Measurements from ENCODE around the gene KLHL3.

The KLHL3 gene

DNA sequence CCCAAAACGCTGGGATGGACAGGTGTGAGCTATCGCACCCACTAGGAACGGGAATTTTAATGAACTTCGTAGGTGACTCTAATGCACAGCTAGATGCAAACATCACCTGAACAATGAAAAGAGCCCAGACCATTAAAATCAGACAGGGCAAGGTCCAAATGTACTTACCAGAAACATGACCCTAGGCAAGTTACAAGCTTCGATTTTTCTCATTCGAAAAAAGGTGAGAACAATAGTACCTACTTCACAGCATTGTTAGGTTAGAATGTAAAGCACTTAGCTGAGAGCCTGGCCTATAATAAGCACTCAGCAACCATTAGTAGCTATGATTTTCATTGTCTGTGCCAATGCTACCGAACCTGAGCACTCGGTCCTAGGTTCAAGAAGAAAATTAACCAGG is 5.8 kb upstream of the KLHL3 start:
- DNase-seq = peak; percentile 83

DNA sequence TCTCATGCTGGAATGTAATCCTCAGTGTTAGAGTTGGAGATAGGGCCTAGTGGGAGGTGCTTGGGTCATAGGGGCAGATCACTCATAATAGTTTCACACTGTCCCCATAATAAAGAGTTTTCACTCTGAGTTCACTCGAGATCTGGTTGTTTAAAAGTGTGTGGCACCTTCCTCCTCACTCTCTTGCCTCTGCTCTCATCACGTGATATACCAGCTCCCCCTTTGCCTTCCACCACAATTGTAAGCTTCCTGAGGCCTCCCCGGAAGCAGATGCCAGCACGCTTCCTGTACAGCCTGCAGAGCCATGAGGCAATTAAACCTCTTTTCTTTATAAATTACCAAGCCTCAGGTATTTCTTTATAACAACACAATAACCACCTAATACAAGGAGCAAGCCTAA is 3.8 kb upstream of the KLHL3 start:
- no peak for DNase-seq

DNA sequence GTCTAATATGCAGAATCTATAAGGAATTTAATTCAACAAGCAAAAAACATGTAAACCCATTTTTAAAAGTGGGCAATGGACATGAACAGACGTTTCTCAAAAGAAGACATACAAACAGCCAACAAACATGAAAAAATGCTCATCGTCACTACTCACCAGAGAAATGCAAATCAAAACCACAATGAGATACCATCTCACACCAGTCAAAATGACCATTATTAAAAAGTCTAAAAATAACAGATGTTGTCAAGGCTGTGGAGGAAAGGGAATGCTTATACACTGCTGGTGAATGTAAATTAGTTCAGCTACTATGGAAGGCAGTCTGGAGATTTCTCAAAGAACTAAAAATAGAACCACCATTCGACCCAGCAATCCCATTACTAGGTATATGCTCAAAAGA is 3.1 kb upstream of the KLHL3 start:
- DNase-seq = no peak

DNA sequence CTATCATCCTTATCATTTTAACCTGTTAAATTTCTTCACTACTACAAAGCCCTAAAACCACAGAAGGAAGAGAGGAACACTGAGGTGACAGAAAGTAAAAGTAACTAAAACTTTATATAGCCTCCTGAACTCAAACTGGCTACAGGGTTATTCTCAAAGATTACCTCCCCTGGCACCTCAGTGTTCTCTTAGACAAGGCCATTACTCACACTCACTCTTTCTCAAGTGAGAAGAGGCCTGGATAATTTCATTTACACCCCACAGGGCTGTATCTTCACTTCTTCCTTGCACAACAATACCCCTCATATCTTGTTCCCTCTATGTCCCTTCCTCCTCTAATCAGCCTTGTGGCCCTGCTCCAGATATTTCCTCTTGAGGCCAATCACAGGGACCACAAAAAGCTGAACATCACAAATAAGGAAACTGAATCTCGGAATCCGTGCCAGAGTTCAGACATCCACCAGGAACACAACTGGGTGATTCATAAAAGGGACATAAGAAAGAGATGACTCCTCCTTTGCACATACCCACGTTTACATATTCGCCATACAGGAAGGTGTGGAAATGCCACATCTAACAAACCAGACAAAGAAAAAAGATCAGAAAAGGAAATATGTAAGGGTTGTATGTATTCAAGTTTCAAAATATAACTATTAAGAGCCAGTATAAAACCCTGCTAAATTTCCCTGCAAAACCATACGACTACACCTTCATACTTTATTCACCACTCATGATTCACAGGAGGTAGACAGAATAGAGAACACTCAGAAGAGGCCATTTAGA is 1.7 kb upstream of the KLHL3 start:
- no peak for DNase-seq

DNA sequence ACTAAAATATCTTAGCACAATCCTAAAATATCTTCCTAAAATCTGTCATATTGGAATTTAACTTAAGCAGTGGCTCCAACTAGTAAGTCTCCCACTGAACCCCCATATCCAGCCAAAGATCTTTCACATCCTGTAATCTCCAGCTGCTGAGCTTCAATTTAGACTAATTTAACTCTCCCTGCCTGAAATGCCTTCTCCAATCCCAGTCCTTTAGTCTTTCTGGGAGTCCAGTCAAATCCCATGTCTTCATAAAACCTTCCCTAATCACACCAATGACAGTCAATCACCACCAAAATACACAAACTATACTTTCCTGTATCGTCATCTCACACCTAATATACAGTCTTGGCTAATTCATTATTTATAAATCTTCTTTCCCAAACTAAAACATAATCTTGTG is 607 bp upstream of the KLHL3 start:
- DNase-seq = no peak

DNA sequence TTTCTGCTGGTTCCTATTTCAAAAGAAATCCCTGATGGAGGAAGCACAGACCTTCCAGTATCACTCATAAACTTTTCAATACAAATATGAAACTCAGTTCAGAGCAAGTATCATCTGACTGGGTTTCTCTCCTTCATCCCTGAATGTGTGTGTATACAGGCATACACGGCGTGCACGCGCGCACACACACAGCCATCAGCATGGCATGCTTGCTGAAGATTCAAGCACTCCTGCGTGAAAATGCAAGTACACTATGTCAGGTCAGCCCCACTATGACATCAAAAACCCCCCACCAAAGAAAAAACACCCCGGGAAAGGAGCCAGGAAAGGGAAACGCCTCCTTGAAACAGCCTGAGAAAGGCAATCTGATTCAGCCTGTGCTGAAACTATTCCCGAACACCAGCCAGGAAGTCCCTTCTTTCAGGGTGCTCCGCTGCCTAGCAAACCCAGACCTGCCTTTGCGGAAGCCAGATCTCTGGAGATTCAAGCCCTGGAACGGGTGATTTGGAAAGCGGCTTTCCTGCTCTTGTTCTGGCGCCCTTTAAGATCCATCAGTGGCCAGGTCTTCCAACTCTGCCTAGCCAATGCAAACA is 831 bp downstream of the KLHL3 start:
- DNase-seq = no peak

DNA sequence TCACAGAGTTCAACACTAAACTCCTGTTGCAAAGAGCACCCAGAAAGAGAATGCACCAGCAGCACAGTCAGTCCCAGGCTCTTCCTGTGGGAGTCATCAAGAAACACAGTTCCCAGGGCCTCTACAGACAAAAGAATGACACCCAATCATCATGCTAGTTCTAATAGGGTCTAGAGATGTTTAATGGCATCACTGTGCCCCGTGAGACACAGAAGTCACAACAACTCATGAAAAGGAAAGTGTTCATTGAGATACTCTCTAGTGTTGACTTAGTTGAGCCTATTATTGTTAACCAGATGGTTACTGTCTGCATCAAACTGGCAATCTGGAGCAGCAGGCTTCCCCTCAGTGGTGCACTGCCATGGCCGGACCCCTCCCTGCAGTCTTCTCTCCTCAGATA is 1.6 kb downstream of the KLHL3 start:
- DNase-seq = no peak

DNA sequence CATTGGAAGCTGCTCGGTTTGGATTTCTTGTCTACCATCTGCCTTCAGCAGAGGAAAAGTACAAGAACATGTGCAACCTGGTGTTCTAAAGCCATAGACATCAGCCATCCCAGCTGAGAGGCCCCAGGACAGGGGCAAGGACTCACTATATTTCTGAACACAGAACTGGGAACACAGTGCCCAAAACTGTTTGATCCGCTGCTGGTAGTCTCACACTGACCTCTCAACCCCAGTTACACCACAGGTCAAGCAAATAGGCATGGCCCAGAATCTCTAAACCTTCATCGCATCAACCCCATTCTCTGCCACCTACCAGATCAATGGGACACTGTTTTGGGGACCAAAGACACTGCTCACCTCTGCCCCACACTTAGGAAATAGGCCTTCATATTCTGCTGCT is 2.0 kb downstream of the KLHL3 start:
- no peak for DNase-seq

DNA sequence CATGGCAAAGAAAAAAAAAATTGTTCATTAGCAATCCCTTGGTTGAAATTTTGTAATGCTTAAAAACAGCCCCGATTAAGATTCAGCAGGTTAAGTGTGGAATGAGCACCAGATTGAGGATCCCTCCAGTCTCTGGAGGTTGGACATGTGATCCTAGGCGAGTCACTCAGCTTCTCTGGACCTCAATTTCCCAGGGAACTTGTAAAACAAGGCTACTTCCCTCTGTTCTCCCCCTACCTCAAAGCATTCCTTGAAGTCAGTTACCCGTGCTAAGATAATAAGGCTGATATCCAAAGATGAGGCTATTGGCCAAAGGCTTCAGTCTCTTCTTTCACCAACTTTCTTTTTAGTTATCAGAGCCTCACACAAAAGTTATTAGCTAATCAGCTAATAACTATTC is 2.9 kb downstream of the KLHL3 start:
- DNase-seq = no peak

DNA sequence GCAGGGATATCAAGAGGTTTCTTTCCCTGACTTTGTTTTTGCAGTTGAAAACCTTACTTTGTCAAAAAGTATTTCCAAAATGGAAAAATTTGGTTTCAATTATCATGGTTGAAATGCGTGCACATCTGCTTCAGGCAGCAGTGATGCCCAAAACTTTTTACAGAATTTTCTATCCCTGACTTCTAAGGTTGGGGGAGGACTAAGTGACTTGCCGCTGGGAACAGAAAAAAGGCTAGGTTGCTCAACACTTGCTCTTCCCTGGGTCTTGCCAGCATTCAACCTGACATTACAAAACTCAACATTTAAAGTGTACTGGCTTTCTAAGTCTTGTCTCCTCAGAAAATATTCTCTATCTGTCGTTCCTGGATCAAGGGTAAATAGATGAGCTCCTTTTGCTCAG is 4.7 kb downstream of the KLHL3 start:
- no peak for DNase-seq

DNA sequence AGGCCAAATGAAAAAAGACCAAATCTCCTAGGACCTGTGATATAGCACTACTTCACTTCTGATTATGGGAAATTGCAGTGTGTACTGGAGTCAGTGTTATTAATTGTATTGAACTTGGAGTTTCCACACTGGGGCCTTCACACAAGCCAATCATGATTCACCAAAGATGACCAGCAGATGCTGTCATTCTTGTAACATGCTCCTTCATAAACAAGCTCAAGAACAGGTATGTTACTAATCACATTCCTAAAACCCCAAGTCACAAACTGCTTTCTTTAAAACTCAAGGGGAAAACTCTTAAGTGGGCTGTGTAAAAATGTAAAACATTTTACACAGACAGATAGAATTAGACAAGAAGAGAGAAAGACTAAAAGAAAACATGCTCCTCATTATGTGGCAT is 5.6 kb downstream of the KLHL3 start:
- no peak for DNase-seq

DNA sequence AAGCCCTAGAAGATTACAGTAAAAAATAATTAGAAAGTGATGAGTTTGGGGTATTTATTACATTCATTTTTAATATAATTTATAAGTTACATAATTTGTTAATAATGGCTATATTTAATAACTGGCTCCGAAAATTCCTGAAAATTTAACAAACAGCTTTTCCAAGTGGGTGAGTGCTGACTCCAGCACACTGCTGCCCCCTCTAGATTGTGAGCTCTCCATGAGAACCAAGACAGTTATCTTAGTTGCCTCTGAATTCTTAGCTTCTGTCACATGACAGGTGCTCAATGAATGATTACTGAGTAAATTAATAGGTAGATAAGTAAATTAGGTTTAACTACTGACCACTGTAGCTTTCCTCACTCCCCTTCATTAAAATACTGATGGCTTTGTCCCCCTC is 7.8 kb downstream of the KLHL3 start:
- no peak for DNase-seq

DNA sequence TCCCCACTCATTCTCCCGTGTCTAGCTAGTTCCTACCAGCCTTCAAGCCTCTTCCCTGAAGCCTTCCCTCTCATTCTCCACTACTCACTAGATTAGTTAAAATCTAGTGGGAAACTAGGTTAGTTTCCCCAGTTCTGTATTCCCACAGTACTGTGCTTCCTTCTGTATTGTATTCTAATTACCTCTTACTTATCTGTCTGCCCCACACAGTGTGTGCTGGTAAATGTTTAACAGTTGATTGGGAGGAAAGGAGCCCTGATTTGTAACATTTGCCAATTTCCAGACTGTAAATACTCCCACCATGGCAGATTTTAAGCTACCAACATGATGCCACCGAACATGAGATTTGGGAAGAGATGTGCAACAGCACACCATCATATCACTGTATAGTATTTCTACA is 8.3 kb downstream of the KLHL3 start:
- no peak for DNase-seq

DNA sequence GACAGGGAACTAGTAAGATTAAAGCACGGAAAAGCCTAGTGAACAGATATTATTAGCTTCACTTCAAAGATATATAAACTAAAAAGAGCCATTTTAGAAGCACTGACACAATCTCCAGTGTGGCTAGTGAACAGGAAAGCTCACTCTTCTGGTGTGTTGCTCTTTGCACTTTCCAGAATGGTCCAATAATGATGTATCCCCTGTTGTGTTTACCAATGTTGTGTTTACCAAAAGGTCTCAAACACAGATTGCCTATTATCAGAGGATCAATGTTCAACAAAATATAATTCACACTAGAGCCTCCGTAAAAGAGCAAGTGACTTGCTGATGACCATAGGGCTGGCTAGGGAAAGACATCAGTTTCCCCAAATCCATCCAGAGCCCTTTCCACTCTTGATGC is 11.6 kb downstream of the KLHL3 start:
- no peak for DNase-seq

DNA sequence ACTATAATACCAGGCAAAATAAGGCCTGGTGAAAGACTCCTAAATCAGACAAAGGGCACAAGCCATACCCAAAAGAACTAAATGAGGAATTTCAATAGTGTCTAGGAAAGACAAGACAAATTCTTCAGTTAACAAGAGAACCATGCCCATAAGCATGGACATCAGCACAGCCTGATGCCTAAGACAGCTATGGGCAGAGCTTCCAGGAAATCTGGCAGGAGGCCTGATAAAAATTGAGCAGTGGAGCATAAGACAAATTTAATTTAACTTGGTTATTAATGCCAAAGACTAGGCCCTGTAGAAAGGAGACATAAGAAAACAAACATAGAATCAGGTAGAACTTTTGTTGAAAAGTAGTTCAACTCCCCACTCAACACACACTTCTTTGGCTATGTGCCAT is 17.3 kb downstream of the KLHL3 start:
- no peak for DNase-seq

DNA sequence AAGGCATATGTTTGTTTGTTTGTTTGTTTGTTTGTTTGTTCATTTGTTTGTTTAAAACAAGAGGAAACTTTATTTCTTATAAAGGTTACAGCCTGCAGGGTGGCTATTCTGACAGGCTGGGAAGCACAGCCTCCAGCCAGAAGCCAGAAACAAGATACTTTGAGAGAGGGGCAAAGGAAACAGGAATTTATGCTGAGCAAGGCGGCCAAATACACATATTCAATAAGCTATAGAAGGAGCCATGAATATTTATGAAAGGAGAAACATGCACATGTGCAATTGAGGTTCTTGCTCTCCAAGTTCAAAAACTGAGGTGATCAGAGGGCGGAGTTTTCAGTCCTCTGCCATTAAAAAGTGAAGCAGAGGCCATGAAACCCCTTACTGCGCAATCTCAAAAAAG is 19.6 kb downstream of the KLHL3 start:
- no peak for DNase-seq

DNA sequence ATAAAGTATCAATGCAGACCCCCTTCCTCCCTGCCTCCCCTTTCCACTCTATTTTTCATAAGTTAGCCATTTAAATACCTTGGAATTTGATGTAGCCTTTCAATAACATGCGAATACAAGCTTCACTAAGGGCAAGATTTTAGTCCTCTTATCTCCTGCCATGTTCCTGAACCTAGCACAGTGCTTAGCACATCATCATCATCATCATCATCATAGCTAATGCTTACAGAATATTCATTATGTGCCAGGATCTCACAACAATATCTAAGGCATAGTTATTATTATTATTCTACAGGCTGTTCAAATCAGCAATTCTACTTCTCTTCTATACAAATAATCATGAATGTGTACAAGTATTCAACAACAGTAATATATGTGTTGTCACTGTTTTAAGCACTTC is 20.4 kb downstream of the KLHL3 start:
- no peak for DNase-seq

DNA sequence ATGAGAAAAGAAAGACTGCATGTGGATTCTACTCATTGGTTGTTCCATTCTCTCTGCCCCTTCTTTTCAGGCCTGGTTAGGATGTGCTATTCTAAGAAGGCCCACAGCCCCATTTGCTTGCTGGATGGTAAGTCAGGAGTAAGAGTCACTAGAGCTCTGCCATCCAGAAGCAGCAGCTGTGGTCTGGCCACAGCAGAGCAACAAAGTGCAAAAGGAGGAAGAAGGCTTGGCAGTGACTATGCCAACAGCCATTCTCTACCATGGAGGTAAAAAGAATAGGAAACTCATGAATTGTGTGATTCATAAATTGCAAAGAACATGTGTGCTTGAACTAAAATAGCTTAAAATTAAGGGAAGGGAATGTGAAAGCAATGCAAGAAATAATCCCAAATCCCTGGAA is 20.9 kb downstream of the KLHL3 start:
- DNase-seq = no peak

DNA sequence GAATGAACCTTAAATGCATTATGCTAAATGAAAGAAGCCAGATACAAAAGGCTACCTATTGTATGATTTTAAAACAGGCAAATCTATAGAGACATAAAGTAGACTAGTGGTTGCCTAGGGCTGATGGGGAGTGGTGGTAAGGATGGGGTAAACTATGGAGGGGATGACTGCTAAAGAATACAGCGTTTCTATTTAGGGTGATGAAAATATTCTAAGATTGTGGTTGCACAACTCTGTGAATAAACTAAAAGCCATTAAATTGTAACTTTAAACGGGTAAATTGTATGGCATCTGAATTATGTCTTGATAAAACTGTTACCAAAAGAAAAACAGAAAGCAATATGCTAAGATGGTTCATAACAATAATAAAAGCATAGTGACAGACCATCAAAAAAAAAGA is 21.4 kb downstream of the KLHL3 start:
- DNase-seq = no peak

DNA sequence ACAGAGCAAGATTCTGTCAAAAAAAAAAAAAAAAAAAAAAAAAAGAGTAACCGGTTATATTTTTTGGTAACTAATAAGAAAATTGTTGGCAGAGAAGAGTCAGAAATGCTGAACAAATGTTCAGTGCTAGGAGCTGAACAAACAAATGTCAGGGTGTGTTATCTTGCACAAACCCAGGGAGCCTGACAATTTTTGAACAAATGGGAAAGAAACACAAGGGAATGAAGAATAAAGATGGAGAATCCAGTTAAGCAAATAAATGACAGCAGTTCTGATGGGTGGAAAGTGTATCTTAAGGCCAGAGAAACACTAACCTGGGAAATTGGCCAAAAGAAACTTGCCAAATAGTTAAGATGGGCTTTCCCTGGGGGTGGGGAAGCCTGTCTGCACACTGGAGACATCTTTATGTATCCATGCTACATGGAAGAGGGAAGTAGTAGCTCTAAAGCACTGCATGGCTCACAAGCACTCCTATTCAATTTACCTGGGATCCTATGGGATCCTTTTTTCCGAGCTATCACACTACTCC is 23.7 kb downstream of the KLHL3 start:
- no peak for DNase-seq

DNA sequence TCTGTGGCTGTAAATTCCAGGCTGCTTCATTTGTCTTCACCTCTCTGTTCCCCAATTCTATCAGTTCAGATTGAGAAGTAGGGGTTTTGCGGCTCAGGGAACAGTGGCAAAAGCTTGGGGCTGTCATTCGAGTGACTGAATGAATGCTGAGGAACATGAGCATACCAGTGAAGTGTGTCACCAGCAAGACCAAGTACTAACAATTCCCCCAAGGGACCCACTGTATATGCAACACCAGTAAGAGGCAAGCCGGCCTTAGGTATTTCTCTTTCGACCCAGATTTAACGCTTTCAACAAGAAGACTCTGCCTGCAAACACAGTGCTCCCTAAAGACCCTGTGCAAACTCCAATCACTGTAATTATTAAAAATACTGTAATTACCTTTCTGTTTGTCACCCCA is 25.8 kb downstream of the KLHL3 start:
- no peak for DNase-seq

DNA sequence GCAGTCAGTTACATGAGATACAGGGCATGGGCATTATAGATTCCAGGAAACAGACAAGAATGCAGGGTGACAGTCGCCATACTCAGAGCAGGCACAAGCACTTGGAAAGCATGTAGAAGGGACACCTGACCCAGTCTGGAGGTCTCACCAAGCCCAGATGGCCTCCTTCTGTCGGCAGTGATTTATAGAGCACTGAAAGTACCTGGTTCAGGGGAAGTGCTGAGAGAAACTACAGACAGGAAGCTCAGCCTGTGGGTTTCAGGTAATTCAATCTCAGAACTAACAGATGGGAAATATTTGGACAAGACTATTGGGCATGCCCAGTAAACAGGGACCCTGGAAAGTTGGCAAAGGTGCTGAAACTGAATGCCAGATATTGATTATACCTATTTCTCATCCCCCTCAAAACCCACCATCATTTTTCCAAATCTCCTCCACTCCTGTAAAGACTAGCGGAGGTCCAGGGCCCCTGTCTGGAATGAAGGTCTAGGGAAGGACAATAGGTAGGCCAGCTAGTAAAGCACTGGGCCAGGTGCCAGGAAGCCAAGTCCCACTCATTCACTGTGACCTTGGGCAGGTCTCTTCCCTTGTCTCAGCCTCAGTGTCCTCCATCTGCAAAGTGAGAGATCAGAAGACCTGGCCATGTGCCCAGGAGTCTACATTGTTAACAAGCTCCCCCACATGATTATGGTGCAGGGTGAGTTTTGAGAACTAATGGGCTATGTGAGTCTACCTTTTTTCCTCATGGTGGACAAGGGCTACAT is 26.9 kb downstream of the KLHL3 start:
- no peak for DNase-seq

DNA sequence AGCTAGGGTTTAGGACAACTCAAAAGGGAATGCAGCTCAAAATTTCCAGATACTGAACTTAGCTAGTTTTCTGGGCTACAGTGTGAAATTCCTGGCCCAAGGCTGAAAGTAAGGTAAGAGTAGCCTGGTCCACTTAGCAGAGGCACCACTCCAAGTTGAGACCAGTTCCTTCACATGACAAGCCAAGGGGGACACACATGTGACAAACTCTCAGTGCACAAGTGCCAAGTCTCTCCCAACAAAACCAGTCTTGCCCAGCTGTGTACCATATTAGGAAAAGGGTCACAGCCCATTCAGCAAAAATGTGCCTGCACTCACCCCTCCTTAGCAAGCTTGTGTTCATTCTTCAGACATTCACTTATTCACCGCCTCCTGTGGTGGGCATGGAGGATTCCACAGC is 27.8 kb downstream of the KLHL3 start:
- no peak for DNase-seq

DNA sequence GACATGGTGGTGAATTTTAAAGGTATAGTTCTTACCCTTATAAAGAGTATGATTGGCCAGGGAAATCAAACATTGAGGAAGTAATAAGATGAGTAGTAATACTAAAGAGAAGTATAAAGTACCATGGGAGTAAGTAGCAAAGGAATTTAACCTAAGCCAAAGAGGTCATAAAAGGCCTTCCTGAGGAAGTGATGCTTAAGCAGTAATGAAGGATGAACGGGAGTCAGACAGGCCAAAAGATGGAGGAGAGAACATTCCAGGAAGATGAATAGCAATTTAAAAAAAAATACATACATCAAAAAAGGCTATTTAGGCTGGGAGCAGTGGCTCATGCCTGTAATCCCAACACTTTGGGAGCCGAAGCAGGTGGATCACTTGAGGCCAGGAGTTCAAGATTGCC is 29.0 kb downstream of the KLHL3 start:
- no peak for DNase-seq

Measured in NCI-H187 treated with DMSO at 0.1 percent for 48 hours (cell line).